ENCODE results near the gene CELSR1. TPM values are rescaled to one million over a fixed set of nuclear protein-coding genes. Genes with fewer than 3 reads are reported as not detected.

CELSR1 gene
- total RNA-seq, 1 donor from 2014 or later: 32.9 TPM

DNA sequence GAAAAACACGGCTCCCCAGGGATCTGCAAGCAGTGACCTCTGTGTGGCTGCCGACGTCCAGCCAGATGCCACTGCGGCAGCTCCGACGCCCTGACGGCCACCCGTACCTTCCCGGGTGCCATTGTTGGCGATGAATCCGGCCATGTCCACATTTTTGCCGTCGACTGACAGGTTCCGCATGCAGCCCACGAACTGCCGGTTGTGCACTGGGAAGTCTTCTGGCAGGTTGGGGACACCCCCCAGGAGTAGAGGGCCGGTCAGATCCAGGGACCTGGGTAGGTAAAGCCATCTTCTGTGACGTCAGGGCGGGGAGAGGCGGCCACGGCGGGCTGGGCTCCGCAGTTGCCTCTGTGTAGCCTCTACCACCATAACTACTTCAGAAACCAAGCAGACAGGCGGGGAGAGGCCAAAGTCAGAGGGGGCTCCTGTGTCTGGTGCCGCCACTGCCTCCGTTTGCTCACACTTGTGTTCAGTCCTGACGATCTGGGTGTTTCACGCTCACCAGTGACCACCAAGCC, 127.1 kb downstream of the CELSR1 start:
- Histone ChIP-seq H3K36me3 (peaks cover 0 to 13% of the 10 kb centered on the region in 2 donors), H3K4me3 (no peak overlapping the region), H3K27me3 (no peaks in the 10 kb centered on the region), H3K27ac (no peak overlapping the region), H3K9me3 (no peaks in the 10 kb centered on the region), H3K4me1 (no peaks in the 10 kb centered on the region)
- no peak for DNase-seq (ENCODE audit: extremely low spot score in 2 of 2)
- intact Hi-C loops (cut with DNase I): no loop called here
- no peak for TF ChIP-seq POLR2A (IDR thresholded peaks at IDR 0.05)
- no peak for TF ChIP-seq POLR2AphosphoS5 (IDR thresholded peaks at IDR 0.05; ENCODE audit: insufficient read depth in 1 of 2, low read depth in 1 of 2)
- TF ChIP-seq, protein P1, sequence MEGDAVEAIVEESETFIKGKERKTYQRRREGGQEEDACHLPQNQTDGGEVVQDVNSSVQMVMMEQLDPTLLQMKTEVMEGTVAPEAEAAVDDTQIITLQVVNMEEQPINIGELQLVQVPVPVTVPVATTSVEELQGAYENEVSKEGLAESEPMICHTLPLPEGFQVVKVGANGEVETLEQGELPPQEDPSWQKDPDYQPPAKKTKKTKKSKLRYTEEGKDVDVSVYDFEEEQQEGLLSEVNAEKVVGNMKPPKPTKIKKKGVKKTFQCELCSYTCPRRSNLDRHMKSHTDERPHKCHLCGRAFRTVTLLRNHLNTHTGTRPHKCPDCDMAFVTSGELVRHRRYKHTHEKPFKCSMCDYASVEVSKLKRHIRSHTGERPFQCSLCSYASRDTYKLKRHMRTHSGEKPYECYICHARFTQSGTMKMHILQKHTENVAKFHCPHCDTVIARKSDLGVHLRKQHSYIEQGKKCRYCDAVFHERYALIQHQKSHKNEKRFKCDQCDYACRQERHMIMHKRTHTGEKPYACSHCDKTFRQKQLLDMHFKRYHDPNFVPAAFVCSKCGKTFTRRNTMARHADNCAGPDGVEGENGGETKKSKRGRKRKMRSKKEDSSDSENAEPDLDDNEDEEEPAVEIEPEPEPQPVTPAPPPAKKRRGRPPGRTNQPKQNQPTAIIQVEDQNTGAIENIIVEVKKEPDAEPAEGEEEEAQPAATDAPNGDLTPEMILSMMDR (IDR thresholded peaks at IDR 0.05): no peak

DNA sequence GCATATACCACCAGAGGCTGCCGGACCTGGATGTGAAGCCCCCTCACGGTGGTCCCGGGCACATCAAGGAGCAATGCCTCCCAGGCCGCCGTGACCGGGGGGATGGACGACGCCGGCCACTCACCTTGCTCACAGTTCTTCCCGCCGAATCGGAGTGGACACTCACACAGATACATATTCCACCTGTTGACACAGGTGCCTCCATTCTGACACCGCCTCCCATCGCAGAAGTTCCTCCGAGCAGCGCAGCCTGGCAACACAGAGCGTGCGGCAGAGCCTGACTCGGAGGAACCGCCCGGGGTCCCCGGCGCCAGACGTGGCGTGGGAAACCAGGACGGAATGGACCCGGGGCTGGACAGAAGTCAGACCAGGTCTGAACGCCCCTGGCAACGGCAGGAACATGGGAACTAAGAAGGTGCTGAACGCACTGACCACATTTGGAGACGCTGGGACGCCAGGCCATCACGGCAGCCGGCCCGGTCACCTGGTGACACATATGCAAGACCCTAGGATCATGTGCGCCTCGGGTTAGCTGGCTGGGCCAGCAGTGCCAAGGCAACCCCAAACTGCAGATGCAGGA, 127.7 kb downstream of the CELSR1 start:
- no peaks in the 10 kb centered on the region for H3K4me1 ChIP-seq
- H3K4me3 ChIP-seq: no peak overlapping the region
- H3K27me3 ChIP-seq: no peaks in the 10 kb centered on the region
- H3K27ac ChIP-seq: no peak overlapping the region
- TF ChIP-seq POLR2A (IDR thresholded peaks at IDR 0.05) (no peak), POLR2AphosphoS5 (IDR thresholded peaks at IDR 0.05; ENCODE audit: insufficient read depth in 1 of 2, low read depth in 1 of 2) (no peak)
- TF ChIP-seq, protein P1 (IDR thresholded peaks at IDR 0.05): no peak
- H3K36me3 ChIP-seq: peaks cover 0 to 13% of the 10 kb centered on the region in 2 donors
- DNase-seq (ENCODE audit: extremely low spot score in 2 of 2): no peak
- intact Hi-C loops (cut with DNase I): no loop called here
- no peaks in the 10 kb centered on the region for H3K9me3 ChIP-seq

DNA sequence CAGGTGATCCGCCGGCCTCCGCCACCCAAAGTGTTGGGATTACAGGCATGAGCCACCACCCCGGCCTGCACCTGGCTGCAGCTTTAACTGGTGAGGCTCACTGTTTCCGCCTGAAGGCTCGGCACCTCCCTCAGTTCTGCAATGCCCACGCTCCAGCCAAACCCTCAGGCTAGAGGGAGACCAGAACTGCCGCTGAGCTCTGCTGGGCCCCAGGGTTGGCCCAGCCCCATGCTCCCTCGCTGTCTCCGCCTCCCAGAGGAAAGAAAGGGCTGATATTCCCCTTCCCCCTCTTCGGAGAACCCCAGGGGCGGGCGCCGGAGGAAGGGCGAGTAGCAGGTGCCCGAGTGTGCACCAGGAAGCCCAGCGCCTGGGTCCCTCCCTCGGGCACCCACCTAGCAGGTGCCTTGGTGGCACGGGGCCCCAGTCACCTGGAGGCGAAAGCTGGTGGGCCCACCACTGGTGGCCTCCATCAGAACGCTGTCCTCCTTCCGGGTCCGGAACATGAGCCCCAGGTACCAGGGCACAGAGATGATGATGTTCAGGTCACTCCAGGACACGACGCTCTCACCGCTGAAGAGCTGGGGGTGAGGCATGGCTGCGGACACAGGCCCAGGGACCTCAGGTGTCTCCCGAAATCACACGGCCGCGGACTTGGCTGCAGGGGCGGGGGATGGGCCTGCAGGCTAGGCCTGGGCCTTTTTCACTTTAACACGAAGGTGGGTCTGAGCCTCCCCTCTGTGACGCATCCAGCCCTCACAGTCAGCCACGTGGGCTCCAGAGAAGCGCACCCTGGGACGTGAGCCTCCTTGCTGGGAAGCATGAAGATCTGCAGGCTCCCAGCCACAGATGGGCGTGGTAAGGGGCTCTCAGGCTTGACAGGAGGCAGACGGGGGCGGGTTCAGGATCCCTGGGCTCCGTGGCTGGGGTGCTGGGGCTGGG, 128.6 kb downstream of the CELSR1 start:
- Histone ChIP-seq H3K27ac (no peak overlapping the region), H3K4me3 (no peak overlapping the region), H3K36me3 (peaks cover 0 to 13% of the 10 kb centered on the region in 2 donors), H3K4me1 (no peaks in the 10 kb centered on the region), H3K27me3 (no peaks in the 10 kb centered on the region), H3K9me3 (no peaks in the 10 kb centered on the region)
- DNase-seq (ENCODE audit: extremely low spot score in 2 of 2): no peak
- TF ChIP-seq, protein P1 (IDR thresholded peaks at IDR 0.05): no peak
- TF ChIP-seq POLR2A (IDR thresholded peaks at IDR 0.05) (no peak), POLR2AphosphoS5 (IDR thresholded peaks at IDR 0.05; ENCODE audit: insufficient read depth in 1 of 2, low read depth in 1 of 2) (no peak)
- intact Hi-C loops (cut with DNase I): no loop called here

DNA sequence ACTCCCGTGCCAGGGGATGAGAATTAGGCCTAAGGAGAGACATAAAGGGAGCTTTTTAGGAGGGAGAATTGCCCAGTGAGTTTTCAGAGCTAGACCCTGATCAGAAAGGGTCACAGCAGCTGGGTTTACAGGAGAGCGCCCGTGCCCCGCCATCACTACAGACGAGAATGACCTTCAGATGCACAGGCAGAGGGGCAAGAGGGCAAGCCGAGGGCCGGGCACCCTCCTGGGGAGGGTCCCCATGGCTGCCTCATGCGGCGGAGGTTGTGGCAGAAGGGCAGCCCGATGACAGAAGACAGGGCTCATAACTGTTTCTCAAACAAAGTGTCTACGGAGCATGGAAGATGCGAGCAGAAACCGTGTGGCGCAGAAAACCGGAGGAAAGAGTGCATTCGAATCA, 129.7 kb downstream of the CELSR1 start:
- Histone ChIP-seq H3K4me1 (no peaks in the 10 kb centered on the region), H3K36me3 (peaks cover 0 to 13% of the 10 kb centered on the region in 2 donors), H3K4me3 (no peak overlapping the region), H3K27me3 (no peaks in the 10 kb centered on the region), H3K27ac (no peak overlapping the region), H3K9me3 (no peaks in the 10 kb centered on the region)
- TF ChIP-seq, protein P1 (IDR thresholded peaks at IDR 0.05): no peak
- TF ChIP-seq POLR2AphosphoS5 (IDR thresholded peaks at IDR 0.05; ENCODE audit: insufficient read depth in 1 of 2, low read depth in 1 of 2): no peak
- TF ChIP-seq POLR2A (IDR thresholded peaks at IDR 0.05): no peak
- intact Hi-C loops (cut with DNase I): no loop called here
- no peak for DNase-seq (ENCODE audit: extremely low spot score in 2 of 2)

All from vagina (tissue), 2 donors.